Lower leg skin (tissue), 4 donors: ENCODE data around the gene PNMA6E. TPM values are rescaled to one million over a fixed set of nuclear protein-coding genes. Genes with fewer than 3 reads are reported as not detected.

ENCODE experiments used
- DNase-seq, 2 donors: peaks; one replicate each; pipeline ENCODE4 v3.0.0-alpha.2; 2019; ENCODE audit warnings: low spot score in 2 of 2
- H3K4me3 ChIP-seq: fragments of 200-600 bp; sonication (generic); 2 replicates; pipeline ENCODE4 v1.5.1; 2017; ENCODE audit warnings: mild to moderate bottlenecking, low read depth; ENCODE audit not compliant: poor library complexity, severe bottlenecking
- CTCF ChIP-seq, 3 donors: fragments of 450-650 bp; IDR thresholded peaks; one replicate each; pipeline ENCODE4 v1.5.1; 2016; ENCODE audit warnings: antibody characterized with exemption in 3 of 3, mild to moderate bottlenecking in 3 of 3, moderate library complexity in 2 of 3
- POLR2A ChIP-seq, 2 donors: fragments of 450-650 bp; IDR thresholded peaks; one replicate each; pipeline ENCODE4 v1.6.1; 2016 to 2017; ENCODE audit warnings: antibody characterized with exemption in 2 of 2, mild to moderate bottlenecking in 1 of 2, moderate library complexity in 1 of 2
- WGBS, 2 donors: methylation state at CpG; one replicate each; pipeline ENCODE4 v1.1.5; 2018; 5-methylcytosine and 5-hydroxymethylcytosine counted together
- intact Hi-C: fragments of 100-400 bp; cut with DNase I; formaldehyde crosslinking; loops from one replicate; pipeline ENCODE4 v1.15.0; 2023; ENCODE audit warnings: low total_unique reads
- total RNA-seq, 4 donors: library from RNA; depleted of rRNA; stranded (reverse); fragments of >200 nt; gene quantifications; one replicate each; pipeline ENCODE4 v1.1.0, GENCODE V29; 2016

The PNMA6E gene
- total RNA-seq, 4 donors from 2014 or later: 0.13 to 0.20 TPM; not detected in 2

GRCh38 chrX:153412746-153413720 lies 11.9 kb upstream of the PNMA6E start:
- no peak overlapping the region for H3K4me3 ChIP-seq
- WGBS, 2 donors: 78 to 80% methylated on average over 11 to 23 of the region's 23 CpGs
- no peak for DNase-seq
- no peak for TF ChIP-seq POLR2A (IDR thresholded peaks at IDR 0.05)
- TF ChIP-seq CTCF (IDR thresholded peaks at IDR 0.05): no peak
- intact Hi-C loops: no loop called here

- TF ChIP-seq CTCF (IDR thresholded peaks at IDR 0.05): no peak
Measured at GRCh38 chrX:153411988-153412574, 10.9 kb upstream of the PNMA6E start.

GRCh38 chrX:153411255-153411987 lies 10.3 kb upstream of the PNMA6E start, which contains the start of gene ZFP92:
Gene ZFP92, plus strand, starts transcription at chrX:153411472. Its CDS starts 6,851 bp downstream, at chrX:153418323.
- peak within 1 kb of the TSS; percentile 36 for H3K4me3 ChIP-seq
- 70% methylated on average over 31 of the region's 75 CpGs; no CpG with 5 or more reads in 1 of the 2 donors for WGBS, 2 donors
- no peak for DNase-seq
- intact Hi-C loops: no loop called here
- TF ChIP-seq CTCF (IDR thresholded peaks at IDR 0.05) (no peak), POLR2A (IDR thresholded peaks at IDR 0.05) (no peak)

More at GRCh38 chrX:153411988-153412574, 10.9 kb upstream of the PNMA6E start:
- 35 to 62% methylated on average over 13 to 17 of the region's 17 CpGs for WGBS, 2 donors
- H3K4me3 ChIP-seq: no peak overlapping the region
- intact Hi-C loops: no loop called here
- DNase-seq: no peak

- intact Hi-C loops: no loop called here
- no peak for DNase-seq
- no peak overlapping the region for H3K4me3 ChIP-seq
- TF ChIP-seq CTCF (IDR thresholded peaks at IDR 0.05) (no peak), POLR2A (IDR thresholded peaks at IDR 0.05) (no peak)
- 53 to 55% methylated on average over 8 to 12 of the region's 12 CpGs for WGBS, 2 donors
Measured at GRCh38 chrX:153410888-153411254, 9.7 kb upstream of the PNMA6E start.

- no peak for DNase-seq
- 83 to 88% methylated on average over 3 to 13 of the region's 15 CpGs for WGBS, 2 donors
- no peak overlapping the region for H3K4me3 ChIP-seq
- TF ChIP-seq CTCF (IDR thresholded peaks at IDR 0.05): no peak
- TF ChIP-seq POLR2A (IDR thresholded peaks at IDR 0.05): no peak
- intact Hi-C loops: no loop called here
Measured at GRCh38 chrX:153410373-153410772, 9.2 kb upstream of the PNMA6E start.
